ENCODE measurements around the gene PRLH. TPM values are rescaled to one million over a fixed set of nuclear protein-coding genes. Genes with fewer than 3 reads are reported as not detected.

The PRLH gene
- polyA plus RNA-seq, 1 experiment: not detected

DNA sequence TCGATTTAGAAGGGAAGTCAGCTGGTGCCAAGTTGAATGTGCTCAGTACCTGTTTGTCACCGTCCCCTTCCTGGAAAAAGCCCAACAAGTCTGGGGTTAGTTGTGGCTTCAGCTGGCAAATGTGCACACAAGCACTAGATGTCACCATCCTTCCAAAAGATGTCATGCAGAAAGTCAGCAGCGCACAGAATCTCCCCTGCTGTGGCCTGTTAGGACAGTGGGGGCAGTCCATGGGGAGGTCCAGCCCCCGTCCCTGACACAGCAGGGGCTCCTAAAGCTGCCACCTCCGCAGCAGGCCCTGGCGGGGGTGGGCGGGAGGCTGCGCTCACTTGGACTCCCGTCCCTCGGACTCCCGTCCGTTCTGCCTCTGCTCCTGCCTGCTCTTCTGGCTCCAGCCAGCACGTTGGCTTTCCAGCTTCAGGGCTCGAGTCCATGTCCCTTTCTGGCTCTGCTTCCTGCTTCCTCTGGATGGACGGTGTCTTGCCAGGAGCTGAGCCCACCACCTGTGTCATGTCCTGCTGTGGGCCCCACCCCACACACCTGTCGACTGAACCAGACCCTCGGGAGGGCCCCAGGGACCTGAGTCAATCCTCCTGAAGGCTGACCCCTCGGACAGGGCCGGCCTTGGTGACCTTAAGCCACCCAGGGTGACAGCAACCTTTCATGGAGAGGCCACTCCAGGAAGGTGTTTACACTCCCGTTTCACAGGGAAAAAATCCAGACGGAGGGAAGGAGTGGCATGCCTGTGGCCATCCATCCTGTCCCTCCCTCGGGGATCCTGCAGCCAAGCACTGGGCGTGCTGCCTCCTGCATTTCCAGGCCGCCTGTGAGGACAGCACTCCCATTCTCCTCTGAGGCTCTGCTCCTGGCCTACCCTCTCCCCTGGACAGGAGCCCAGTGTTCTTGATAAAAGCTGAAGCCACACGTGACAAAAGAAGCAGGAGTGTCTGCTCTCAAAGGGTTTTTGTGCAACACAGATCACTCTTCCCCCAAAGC, 15.7 kb downstream of the PRLH start:
- H3K36me3 ChIP-seq (ENCODE audit: control insufficient read depth, insufficient read depth, low read length): no peaks in the 10 kb centered on the region
- 0 out of 2 replicates have a peak overlapping the region, but pooled peaks have one; percentile 15 for H3K4me3 ChIP-seq (ENCODE audit: low read depth, low read length)
- POLR2A ChIA-PET: interaction anchor here (0.6 kb wide), 2 partner anchors 10 to 485 kb away, joined by 3 to 11 read pairs; no protein-coding TSS in a partner anchor
- no peak for DNase-seq (ENCODE audit: low read depth)
- CTCF ChIA-PET: interaction anchor here (0.6 to 6.0 kb wide), 33 partner anchors 9 to 683 kb away, joined by 3 to 97 read pairs (median 4); no protein-coding TSS in a partner anchor
- peaks cover 3% of the 10 kb centered on the region; the same call in 1 of the 2 replicates for H3K27me3 ChIP-seq (ENCODE audit: control insufficient read depth, insufficient read depth, low read length)
- TF ChIP-seq, protein P1, sequence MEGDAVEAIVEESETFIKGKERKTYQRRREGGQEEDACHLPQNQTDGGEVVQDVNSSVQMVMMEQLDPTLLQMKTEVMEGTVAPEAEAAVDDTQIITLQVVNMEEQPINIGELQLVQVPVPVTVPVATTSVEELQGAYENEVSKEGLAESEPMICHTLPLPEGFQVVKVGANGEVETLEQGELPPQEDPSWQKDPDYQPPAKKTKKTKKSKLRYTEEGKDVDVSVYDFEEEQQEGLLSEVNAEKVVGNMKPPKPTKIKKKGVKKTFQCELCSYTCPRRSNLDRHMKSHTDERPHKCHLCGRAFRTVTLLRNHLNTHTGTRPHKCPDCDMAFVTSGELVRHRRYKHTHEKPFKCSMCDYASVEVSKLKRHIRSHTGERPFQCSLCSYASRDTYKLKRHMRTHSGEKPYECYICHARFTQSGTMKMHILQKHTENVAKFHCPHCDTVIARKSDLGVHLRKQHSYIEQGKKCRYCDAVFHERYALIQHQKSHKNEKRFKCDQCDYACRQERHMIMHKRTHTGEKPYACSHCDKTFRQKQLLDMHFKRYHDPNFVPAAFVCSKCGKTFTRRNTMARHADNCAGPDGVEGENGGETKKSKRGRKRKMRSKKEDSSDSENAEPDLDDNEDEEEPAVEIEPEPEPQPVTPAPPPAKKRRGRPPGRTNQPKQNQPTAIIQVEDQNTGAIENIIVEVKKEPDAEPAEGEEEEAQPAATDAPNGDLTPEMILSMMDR (IDR thresholded peaks at IDR 0.05; ENCODE audit: insufficient read depth, low read depth, low read length): peak; percentile 55

DNA sequence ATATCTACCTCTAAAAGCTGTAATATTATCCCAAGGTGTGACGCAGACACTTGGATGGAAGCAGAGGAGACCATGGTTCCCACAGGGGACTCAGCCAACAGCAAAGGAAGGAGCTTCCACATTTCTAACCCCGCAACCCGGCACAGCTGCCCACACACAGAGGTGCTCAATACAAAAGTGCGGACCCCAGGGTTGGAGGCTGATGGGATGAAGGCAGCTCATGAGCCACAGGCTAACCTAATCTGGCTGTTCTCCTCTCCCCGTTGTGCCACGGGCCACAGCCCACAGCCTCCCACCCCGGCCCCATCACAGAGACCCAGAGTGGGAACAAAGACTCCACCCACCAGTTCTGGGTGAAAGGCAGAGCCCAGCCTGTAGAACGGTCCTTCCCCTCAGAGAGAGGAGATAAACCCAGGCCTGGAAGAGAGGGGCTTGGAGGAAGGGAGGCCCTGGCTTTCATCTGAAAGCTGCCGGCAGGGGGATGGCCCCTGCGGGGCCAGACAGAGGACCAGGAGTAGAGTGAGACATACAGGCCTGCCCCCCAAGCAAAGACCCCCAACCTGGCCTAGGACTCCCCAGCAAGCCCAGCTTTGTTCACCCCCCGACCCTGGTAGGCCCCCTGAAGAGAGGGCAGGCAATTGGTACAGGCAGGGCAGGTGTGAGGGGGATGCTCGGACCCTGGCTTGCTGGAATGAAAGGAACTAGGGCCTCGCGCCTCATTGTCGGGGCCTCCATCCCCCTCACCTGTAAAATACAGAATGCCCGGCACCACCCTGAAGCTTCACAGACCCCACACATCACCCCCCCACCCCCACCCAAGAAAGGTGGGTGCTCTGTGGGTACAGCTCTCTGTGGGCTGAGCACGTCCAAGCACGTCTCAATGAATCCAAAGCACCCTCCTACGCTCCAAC, 17.3 kb downstream of the PRLH start:
- TF ChIP-seq, protein P1 (IDR thresholded peaks at IDR 0.05; ENCODE audit: insufficient read depth, low read depth, low read length): no peak
- no peak for DNase-seq (ENCODE audit: low read depth)
- POLR2A ChIA-PET: no interaction called here
- Histone ChIP-seq H3K36me3 (ENCODE audit: control insufficient read depth, insufficient read depth, low read length) (no peaks in the 10 kb centered on the region), H3K27me3 (ENCODE audit: control insufficient read depth, insufficient read depth, low read length) (0 out of 2 replicates have a peak, but pooled peaks cover 3% of the 10 kb centered on the region), H3K4me3 (ENCODE audit: low read depth, low read length) (no peak overlapping the region)
- CTCF ChIA-PET: interaction anchor here (0.6 to 6.0 kb wide), 4 partner anchors 11 to 190 kb away, joined by 3 to 97 read pairs (median 34); no protein-coding TSS in a partner anchor

DNA sequence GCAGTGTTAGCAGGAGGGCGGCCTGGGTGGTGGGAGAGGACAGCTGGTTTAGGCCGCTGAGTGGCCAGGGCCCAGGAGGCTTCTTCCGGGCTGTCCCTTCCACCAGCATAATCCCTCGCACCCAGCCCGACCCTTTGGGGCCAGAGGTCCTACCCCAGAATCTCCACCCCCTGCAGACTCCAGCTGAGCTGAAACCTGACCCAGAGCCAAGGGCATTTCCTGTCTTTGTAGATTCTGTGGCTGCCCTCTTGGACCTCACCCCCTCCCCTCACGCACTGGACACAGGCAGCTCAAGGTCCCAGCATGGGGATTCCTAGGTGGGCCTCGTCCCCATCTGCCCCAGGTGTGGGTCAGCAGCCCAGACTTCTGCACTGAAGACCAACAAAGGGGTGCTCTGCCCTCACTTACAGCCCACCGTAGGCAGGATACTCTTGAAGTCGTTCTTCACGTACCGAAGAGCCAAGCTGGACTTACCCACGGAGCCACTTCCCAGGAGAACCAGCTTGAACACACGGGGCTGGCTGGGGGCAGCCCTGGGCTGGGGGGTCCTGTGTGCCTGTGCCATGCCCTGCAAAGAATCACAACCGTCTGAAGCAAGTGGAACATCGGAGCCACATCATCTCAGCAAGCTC, 19.3 kb downstream of the PRLH start:
- TF ChIP-seq, protein P1 (IDR thresholded peaks at IDR 0.05; ENCODE audit: insufficient read depth, low read depth, low read length): no peak
- no peak for DNase-seq (ENCODE audit: low read depth)
- CTCF ChIA-PET: interaction anchor here (1.1 to 1.9 kb wide), 4 partner anchors 14 to 489 kb away, joined by 3 to 8 read pairs (median 4); no protein-coding TSS in a partner anchor
- POLR2A ChIA-PET: no interaction called here
- no peak overlapping the region for H3K4me3 ChIP-seq (ENCODE audit: low read depth, low read length)
- no peaks in the 10 kb centered on the region for H3K27me3 ChIP-seq (ENCODE audit: control insufficient read depth, insufficient read depth, low read length)
- no peaks in the 10 kb centered on the region for H3K36me3 ChIP-seq (ENCODE audit: control insufficient read depth, insufficient read depth, low read length)

DNA sequence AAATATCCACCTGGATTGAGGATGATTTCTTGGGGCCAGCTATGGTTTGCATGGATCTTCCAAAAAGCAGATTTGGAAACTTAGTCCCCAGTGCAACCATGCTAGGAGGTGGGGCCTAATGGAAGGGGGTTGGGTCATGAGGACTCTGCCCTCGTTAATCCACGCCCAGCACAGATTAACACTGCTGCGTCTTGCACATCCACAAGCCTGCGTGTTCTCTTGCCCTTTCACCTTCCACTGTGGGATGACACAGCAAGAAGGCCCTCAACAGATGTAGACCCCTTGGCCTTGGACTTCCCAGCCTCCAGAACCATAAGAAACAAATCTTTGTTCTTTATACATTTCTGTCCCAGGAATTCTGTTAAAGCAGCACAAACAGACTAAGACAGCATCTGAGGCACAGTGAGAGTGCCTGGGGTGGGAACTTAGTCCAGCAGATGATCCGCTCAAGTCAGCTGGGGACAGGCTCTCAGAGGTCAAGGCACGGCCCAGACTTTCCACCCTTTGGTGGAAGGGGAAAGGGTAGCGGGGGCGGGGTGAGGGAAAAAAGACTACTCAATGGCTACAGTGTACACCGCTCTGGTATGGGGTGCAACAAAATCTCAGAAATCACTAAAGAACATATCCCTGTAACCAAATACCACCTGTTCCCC, 21.8 kb downstream of the PRLH start:
- POLR2A ChIA-PET: no interaction called here
- no peak for DNase-seq (ENCODE audit: low read depth)
- no peaks in the 10 kb centered on the region for H3K36me3 ChIP-seq (ENCODE audit: control insufficient read depth, insufficient read depth, low read length)
- TF ChIP-seq, protein P1 (IDR thresholded peaks at IDR 0.05; ENCODE audit: insufficient read depth, low read depth, low read length): no peak
- no peaks in the 10 kb centered on the region for H3K27me3 ChIP-seq (ENCODE audit: control insufficient read depth, insufficient read depth, low read length)
- no peak overlapping the region for H3K4me3 ChIP-seq (ENCODE audit: low read depth, low read length)
- CTCF ChIA-PET: interaction anchor here (1.5 kb wide), 1 partner anchor 16 kb away, joined by 4 read pairs; no protein-coding TSS in a partner anchor

Measured in BJ (cell line).